Ascending aorta (tissue), 2 donors: Measurements from ENCODE around the gene PCYOX1L. TPM values are rescaled to one million over a fixed set of nuclear protein-coding genes. Genes with fewer than 3 reads are reported as not detected.

ENCODE experiments used
- DNase-seq, 2 donors: peaks; one replicate each; pipeline ENCODE4 v3.0.0-alpha.2; 2019; ENCODE audit warnings: low spot score in 2 of 2
- H3K27ac ChIP-seq, 2 donors: fragments of 200-600 bp; sonication (generic); one replicate each; pipeline ENCODE4 v1.5.1; 2016 to 2017; ENCODE audit warnings: mild to moderate bottlenecking in 1 of 2
- H3K27me3 ChIP-seq: fragments of 200-600 bp; sonication (generic); one replicate; pipeline ENCODE4 v1.5.1; 2017
- H3K36me3 ChIP-seq, 2 donors: fragments of 200-600 bp; sonication (generic); one replicate each; pipeline ENCODE4 v1.5.1; 2016
- H3K4me1 ChIP-seq, 2 donors: fragments of 200-600 bp; sonication (generic); one replicate each; pipeline ENCODE4 v1.5.1; 2016 to 2017; ENCODE audit warnings: mild to moderate bottlenecking in 1 of 2
- H3K4me3 ChIP-seq, 2 donors: fragments of 200-600 bp; sonication (generic); one replicate each; pipeline ENCODE4 v1.5.1; 2016 to 2017; ENCODE audit warnings: mild to moderate bottlenecking in 1 of 2
- H3K9me3 ChIP-seq, 2 donors: fragments of 200-600 bp; sonication (generic); one replicate each; pipeline ENCODE4 v1.5.1; 2016
- intact Hi-C: fragments of 100-400 bp; cut with DNase I; formaldehyde crosslinking; loops from one replicate; pipeline ENCODE4 v1.15.1; 2023
- total RNA-seq: library from RNA; depleted of rRNA; stranded (reverse); fragments of >200 nt; gene quantifications from one replicate; pipeline ENCODE4 v1.1.0, GENCODE V29; 2016
- TF ChIP-seq, protein P1 (sequence below), 3 experiments: fragments of 200-600 bp in 2 of 3; fragments of 450-650 bp in 1 of 3; sonication (generic) in 2 of 3; IDR thresholded peaks; one replicate each; pipeline ENCODE4 v1.5.1; 2016 to 2019; ENCODE audit warnings: antibody characterized with exemption in 3 of 3, mild to moderate bottlenecking in 1 of 3, moderate library complexity in 1 of 3

PCYOX1L gene, protein sequence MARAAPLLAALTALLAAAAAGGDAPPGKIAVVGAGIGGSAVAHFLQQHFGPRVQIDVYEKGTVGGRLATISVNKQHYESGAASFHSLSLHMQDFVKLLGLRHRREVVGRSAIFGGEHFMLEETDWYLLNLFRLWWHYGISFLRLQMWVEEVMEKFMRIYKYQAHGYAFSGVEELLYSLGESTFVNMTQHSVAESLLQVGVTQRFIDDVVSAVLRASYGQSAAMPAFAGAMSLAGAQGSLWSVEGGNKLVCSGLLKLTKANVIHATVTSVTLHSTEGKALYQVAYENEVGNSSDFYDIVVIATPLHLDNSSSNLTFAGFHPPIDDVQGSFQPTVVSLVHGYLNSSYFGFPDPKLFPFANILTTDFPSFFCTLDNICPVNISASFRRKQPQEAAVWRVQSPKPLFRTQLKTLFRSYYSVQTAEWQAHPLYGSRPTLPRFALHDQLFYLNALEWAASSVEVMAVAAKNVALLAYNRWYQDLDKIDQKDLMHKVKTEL
- 1.5 TPM for total RNA-seq

DNA sequence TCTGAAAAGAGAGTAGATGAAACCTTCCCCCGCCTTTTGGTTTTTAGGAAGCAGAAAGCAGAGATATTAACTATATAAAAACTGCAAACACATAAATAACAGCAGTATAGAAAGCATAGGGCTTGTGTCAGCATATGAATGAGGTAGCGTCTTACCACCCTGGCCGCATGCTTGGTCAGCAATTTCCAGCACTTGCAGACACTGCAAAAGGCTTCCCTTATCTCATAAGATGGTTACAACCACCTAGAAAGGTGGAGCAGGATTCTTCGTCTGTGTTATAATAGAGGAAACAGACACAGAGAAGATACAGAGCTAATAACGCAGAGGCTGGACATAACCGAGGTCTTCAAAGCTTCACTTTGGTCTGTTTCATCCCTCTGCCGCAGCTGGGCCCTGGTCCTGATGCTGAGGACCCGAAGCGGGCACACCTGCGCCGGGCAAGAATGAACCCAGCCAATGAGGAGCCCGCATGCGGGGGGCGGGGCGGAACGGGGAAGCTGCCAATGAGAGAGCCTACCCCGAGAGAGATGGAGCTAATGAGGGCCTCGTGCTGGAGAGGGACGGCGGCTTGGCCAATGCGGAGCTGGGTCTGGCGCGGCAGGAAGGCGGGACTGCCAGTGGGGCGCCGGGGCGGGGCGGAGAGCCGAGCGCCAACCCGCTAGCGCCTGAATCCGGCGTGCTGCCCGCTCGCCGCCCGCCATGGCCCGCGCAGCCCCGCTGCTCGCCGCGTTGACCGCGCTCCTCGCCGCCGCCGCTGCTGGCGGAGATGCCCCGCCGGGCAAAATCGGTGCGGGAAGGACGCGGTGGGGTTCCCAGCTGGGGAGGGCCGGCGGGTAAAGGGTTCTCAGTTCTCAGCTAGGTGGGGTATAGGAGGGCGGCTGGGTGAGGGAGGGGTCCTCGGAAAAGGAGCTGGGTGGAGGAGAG, at the start of gene PCYOX1L:
PCYOX1L (plus strand) TSS at position 677 of the 924 bp plus-strand sequence; CDS start at position 700, 23 bp downstream.
- intact Hi-C loops = loop anchor here (1.0 kb wide), 1 partner anchor 12 kb away; the partner anchor contains the start of gene GRPEL2
- TF ChIP-seq, protein P1, sequence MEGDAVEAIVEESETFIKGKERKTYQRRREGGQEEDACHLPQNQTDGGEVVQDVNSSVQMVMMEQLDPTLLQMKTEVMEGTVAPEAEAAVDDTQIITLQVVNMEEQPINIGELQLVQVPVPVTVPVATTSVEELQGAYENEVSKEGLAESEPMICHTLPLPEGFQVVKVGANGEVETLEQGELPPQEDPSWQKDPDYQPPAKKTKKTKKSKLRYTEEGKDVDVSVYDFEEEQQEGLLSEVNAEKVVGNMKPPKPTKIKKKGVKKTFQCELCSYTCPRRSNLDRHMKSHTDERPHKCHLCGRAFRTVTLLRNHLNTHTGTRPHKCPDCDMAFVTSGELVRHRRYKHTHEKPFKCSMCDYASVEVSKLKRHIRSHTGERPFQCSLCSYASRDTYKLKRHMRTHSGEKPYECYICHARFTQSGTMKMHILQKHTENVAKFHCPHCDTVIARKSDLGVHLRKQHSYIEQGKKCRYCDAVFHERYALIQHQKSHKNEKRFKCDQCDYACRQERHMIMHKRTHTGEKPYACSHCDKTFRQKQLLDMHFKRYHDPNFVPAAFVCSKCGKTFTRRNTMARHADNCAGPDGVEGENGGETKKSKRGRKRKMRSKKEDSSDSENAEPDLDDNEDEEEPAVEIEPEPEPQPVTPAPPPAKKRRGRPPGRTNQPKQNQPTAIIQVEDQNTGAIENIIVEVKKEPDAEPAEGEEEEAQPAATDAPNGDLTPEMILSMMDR (IDR thresholded peaks at IDR 0.05) = no peak
- no peaks in the 10 kb centered on the region for H3K27me3 ChIP-seq
- peak within 1 kb of the TSS; percentile 54 to 68 for H3K4me3 ChIP-seq
- peaks cover 0 to 9% of the 10 kb centered on the region in 2 donors for H3K4me1 ChIP-seq
- peaks cover 0 to 28% of the 10 kb centered on the region in 2 donors for H3K36me3 ChIP-seq
- H3K9me3 ChIP-seq = no peaks in the 10 kb centered on the region
- peak; percentile 88 to 98 for DNase-seq
- H3K27ac ChIP-seq = peak within 1 kb of the TSS; percentile 45 to 56

DNA sequence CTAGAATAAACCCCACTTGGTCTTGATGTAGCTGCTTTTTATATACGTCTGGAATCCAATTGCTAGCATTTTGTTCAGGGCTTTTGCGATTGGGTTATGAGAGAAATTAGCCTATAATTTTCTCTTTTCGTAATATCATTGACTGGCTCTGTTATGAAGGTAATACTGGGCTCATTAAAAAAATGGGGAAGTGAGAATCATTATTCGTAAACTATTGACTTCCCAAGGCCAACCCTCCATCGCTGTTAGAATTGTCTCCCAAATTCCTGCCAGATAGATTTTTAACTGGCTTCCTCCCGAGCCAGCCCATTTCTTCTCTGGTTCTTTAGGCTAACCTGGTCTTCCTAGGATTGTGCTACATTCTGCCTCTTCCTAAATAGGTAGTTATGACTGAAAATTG, 48.5 kb upstream of the PCYOX1L start:
- H3K4me3 ChIP-seq = no peak overlapping the region
- TF ChIP-seq, protein P1 (IDR thresholded peaks at IDR 0.05) = no peak
- intact Hi-C loops = no loop called here
- H3K4me1 ChIP-seq = no peaks in the 10 kb centered on the region
- no peaks in the 10 kb centered on the region for H3K9me3 ChIP-seq
- H3K27ac ChIP-seq = no peak overlapping the region
- DNase-seq = no peak
- H3K27me3 ChIP-seq = no peaks in the 10 kb centered on the region
- no peaks in the 10 kb centered on the region for H3K36me3 ChIP-seq

DNA sequence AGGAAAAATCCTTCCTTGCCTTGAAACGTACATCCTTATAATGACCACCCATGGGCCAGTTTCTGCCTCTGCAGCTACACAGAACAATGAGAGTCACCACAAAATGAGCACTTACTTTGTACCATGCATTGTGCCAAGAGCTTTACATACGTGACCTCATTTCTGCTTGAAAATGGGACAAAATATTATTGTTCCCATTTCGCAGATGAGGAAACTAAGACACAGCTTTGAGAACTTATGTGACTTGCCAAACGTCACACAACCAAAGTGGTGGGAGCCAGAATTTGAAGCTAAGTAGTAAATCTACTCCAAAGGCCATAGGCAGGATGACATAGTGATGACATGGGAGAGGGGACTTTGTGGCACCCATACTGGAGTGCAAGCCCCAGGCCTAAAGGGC, 47.4 kb upstream of the PCYOX1L start:
- Histone ChIP-seq H3K36me3 (no peaks in the 10 kb centered on the region), H3K4me3 (no peak overlapping the region), H3K4me1 (no peaks in the 10 kb centered on the region), H3K27ac (no peak overlapping the region), H3K9me3 (no peaks in the 10 kb centered on the region), H3K27me3 (no peaks in the 10 kb centered on the region)
- intact Hi-C loops = no loop called here
- no peak for DNase-seq
- TF ChIP-seq, protein P1 (IDR thresholded peaks at IDR 0.05) = no peak

DNA sequence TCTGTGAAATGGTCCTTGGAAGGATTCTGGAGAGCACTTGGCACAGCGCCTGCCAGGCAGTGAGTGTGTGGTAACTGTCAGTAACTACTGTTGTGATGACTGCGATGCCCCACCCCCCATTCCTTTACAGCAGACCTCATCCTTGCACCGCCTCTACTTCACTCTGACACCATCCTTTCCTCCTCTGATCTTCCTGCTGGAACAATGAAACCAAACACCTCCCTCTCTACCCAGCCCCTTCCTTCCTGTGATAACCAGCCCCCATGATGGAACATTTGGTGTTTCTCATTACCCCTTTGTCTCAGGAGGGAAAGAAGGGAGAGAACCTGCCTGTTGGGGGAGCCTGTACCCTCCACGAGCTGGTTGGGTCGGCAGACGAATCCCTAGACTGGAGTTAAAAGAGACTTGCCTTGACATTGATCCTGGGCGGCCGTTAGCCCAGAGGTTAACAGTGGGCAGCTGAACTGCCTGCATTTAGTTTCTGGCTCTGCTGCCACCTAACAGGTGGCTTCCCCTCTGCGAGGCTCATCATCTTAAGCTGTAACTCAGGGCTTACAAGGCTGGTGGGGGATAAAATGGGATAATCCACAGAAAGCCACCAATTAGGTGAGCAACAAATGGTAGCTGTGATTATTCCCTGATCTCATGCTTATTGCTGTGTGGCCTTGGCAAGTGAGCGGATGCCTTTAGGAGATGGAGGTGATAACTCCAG, 46.7 kb upstream of the PCYOX1L start:
- Histone ChIP-seq H3K9me3 (no peaks in the 10 kb centered on the region), H3K27ac (no peak overlapping the region), H3K27me3 (no peaks in the 10 kb centered on the region), H3K4me3 (no peak overlapping the region), H3K4me1 (no peaks in the 10 kb centered on the region), H3K36me3 (no peaks in the 10 kb centered on the region)
- intact Hi-C loops = no loop called here
- TF ChIP-seq, protein P1 (IDR thresholded peaks at IDR 0.05) = no peak
- DNase-seq = no peak

DNA sequence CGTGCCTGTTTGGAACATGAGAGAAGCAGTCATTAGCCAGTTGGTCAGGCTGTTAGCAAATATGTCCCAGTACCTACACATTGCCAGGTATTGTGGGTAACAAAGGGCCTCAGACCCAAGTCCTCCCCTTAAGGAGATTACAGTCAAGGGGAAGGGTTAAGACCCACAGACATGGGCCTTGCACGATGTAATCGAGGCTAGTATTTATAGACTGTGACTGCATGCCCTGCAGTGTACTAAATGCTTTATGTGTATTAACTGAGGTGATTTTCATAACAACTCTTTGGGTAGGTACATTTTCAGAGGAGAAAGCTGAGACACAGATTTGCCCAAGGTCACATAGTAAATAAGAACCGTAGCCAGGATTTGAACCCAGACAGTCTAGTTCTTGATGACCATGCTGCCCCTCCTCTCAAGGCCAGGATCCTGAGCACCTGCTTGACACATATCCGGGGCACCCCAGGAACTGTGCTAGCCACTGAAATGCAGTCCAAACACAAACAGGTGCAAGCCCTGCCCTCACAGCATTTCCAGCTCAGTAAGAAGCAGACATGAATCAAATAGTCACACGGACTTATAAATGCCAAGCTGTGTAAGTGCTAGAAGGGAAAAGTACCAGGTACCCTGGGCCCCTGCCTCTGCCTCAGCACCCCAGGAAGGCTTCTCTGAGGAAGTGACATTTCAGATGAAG, 44.5 kb upstream of the PCYOX1L start:
- TF ChIP-seq, protein P1 (IDR thresholded peaks at IDR 0.05) = no peak
- no peak overlapping the region for H3K27ac ChIP-seq
- intact Hi-C loops = no loop called here
- H3K27me3 ChIP-seq = no peaks in the 10 kb centered on the region
- DNase-seq = no peak
- no peaks in the 10 kb centered on the region for H3K36me3 ChIP-seq
- no peak overlapping the region for H3K4me3 ChIP-seq
- no peaks in the 10 kb centered on the region for H3K4me1 ChIP-seq
- no peaks in the 10 kb centered on the region for H3K9me3 ChIP-seq
